HepG2 (cell line): ENCODE measurements around the gene SHISA5. TPM values are rescaled to one million over a fixed set of nuclear protein-coding genes. Genes with fewer than 3 reads are reported as not detected.

Experiments used
- ATF3 ChIP-seq: sonication (generic); formaldehyde crosslinking; IDR thresholded peaks from 2 replicates; pipeline ENCODE4 v1.4.0; 2020; ENCODE audit warnings: missing genetic modification reagents
- BATF2 ChIP-seq: sonication (generic); formaldehyde crosslinking; IDR thresholded peaks from 2 replicates; pipeline ENCODE4 v1.8.0; 2022; ENCODE audit warnings: mild to moderate bottlenecking, missing genetic modification reagents, moderate library complexity
- CC2D1A ChIP-seq: sonication (generic); formaldehyde crosslinking; IDR thresholded peaks from 2 replicates; pipeline ENCODE4 v1.8.1; 2023; ENCODE audit warnings: mild to moderate bottlenecking, missing genetic modification reagents
- ETS1 ChIP-seq: sonication (generic); formaldehyde crosslinking; IDR thresholded peaks from 2 replicates; pipeline ENCODE4 v1.4.0; 2020; ENCODE audit warnings: missing genetic modification reagents
- FOXP4 ChIP-seq: sonication (generic); formaldehyde crosslinking; IDR thresholded peaks from 2 replicates; pipeline ENCODE4 v1.4.0; 2020; ENCODE audit warnings: missing genetic modification reagents
- JARID2 ChIP-seq: sonication (generic); formaldehyde crosslinking; IDR thresholded peaks from 2 replicates; pipeline ENCODE4 v1.8.1; 2023; ENCODE audit warnings: missing genetic modification reagents, inconsistent platforms; ENCODE audit not compliant: insufficient replicate concordance
- MAFF ChIP-seq: IDR thresholded peaks from 2 replicates; pipeline ENCODE4 v1.6.1; 2011; ENCODE audit warnings: low read depth, low read length, improper control_type of control experiment
- POLR2AphosphoS5 ChIP-seq: IDR thresholded peaks from 2 replicates; pipeline ENCODE4 v1.6.1; 2012; ENCODE audit warnings: low read depth, low read length
- SPEN ChIP-seq: sonication (generic); formaldehyde crosslinking; IDR thresholded peaks from 2 replicates; pipeline ENCODE4 v1.5.1; 2020; ENCODE audit warnings: low read depth, mild to moderate bottlenecking, missing genetic modification reagents
- ZNF136 ChIP-seq: sonication (generic); formaldehyde crosslinking; IDR thresholded peaks from 2 replicates; pipeline ENCODE4 v1.8.1; 2022; ENCODE audit warnings: low read depth, mild to moderate bottlenecking, moderate library complexity, missing genetic modification reagents
- polyA plus RNA-seq, 8 experiments: library from polyadenylated mRNA; depleted of rRNA in 3 of 8; stranded (reverse) in 7 of 8; unstranded in 1 of 8; fragments of >200 nt; fragmentation: Illumina TruSeq in 4 of 8; extraction: Trizol in 4 of 8; gene quantifications; 2 replicates each; pipeline versions ENCODE4 v1.2.1 to v1.2.3, GENCODE V29; 2011 to 2016; ENCODE audit warnings: low read depth in 4 of 8, missing spikeins in 1 of 8, mixed read lengths in 1 of 8; ENCODE audit not compliant: insufficient read depth in 1 of 8
- total RNA-seq, 5 experiments: library from RNA; depleted of rRNA; stranded (reverse); fragments of >200 nt; fragmentation: Illumina TruSeq; extraction: Trizol; gene quantifications; 2 replicates each; pipeline ENCODE4 v1.2.3, GENCODE V29; 2016; ENCODE audit warnings: low read depth in 1 of 5
- TF ChIP-seq, protein P1 (sequence below): IDR thresholded peaks from 2 replicates; pipeline ENCODE4 v1.4.0; 2020; ENCODE audit warnings: mild to moderate bottlenecking, missing genetic modification reagents
- TF ChIP-seq, protein P2 (sequence below): sonication (generic); formaldehyde crosslinking; IDR thresholded peaks from 2 replicates; pipeline ENCODE4 v1.4.0; 2020; ENCODE audit warnings: mild to moderate bottlenecking, low read depth, missing genetic modification reagents
- TF ChIP-seq, protein P3 (sequence below): sonication (generic); formaldehyde crosslinking; IDR thresholded peaks from 2 replicates; pipeline ENCODE4 v1.5.1; 2020; ENCODE audit warnings: missing genetic modification reagents, mild to moderate bottlenecking, borderline replicate concordance
- TF ChIP-seq, protein P4 (sequence below): IDR thresholded peaks from 2 replicates; pipeline ENCODE4 v1.6.1; 2016; ENCODE audit warnings: missing compliant biosample characterization, missing genetic modification reagents, borderline replicate concordance

The SHISA5 gene
- total and polyA plus RNA-seq, 2 of the 13 experiments (the other 11 are each of a cell fraction or from before 2014, with no cell fraction given), result 75.8 to 91.4 TPM

- no peak for TF ChIP-seq JARID2 (CRISPR knock-in tag)
- peak; percentile 54; the same call in 1 of the 2 replicates for TF ChIP-seq ZNF136 (CRISPR knock-in tag)
- TF ChIP-seq BATF2 (CRISPR knock-in tag), result peak; percentile 87; the same call in 1 of the 2 replicates
- peak; percentile 65; the same call in 1 of the 2 replicates for TF ChIP-seq ATF3 (CRISPR knock-in tag)
- no peak for TF ChIP-seq ETS1 (CRISPR knock-in tag)
- TF ChIP-seq, protein P1, sequence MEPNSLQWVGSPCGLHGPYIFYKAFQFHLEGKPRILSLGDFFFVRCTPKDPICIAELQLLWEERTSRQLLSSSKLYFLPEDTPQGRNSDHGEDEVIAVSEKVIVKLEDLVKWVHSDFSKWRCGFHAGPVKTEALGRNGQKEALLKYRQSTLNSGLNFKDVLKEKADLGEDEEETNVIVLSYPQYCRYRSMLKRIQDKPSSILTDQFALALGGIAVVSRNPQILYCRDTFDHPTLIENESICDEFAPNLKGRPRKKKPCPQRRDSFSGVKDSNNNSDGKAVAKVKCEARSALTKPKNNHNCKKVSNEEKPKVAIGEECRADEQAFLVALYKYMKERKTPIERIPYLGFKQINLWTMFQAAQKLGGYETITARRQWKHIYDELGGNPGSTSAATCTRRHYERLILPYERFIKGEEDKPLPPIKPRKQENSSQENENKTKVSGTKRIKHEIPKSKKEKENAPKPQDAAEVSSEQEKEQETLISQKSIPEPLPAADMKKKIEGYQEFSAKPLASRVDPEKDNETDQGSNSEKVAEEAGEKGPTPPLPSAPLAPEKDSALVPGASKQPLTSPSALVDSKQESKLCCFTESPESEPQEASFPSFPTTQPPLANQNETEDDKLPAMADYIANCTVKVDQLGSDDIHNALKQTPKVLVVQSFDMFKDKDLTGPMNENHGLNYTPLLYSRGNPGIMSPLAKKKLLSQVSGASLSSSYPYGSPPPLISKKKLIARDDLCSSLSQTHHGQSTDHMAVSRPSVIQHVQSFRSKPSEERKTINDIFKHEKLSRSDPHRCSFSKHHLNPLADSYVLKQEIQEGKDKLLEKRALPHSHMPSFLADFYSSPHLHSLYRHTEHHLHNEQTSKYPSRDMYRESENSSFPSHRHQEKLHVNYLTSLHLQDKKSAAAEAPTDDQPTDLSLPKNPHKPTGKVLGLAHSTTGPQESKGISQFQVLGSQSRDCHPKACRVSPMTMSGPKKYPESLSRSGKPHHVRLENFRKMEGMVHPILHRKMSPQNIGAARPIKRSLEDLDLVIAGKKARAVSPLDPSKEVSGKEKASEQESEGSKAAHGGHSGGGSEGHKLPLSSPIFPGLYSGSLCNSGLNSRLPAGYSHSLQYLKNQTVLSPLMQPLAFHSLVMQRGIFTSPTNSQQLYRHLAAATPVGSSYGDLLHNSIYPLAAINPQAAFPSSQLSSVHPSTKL (CRISPR knock-in tag), result peak; percentile 82
- TF ChIP-seq MAFF, result no peak
- TF ChIP-seq POLR2AphosphoS5, result peak; percentile 87
- TF ChIP-seq, protein P2, sequence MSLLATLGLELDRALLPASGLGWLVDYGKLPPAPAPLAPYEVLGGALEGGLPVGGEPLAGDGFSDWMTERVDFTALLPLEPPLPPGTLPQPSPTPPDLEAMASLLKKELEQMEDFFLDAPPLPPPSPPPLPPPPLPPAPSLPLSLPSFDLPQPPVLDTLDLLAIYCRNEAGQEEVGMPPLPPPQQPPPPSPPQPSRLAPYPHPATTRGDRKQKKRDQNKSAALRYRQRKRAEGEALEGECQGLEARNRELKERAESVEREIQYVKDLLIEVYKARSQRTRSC (CRISPR knock-in tag), result no peak
- TF ChIP-seq, protein P3, sequence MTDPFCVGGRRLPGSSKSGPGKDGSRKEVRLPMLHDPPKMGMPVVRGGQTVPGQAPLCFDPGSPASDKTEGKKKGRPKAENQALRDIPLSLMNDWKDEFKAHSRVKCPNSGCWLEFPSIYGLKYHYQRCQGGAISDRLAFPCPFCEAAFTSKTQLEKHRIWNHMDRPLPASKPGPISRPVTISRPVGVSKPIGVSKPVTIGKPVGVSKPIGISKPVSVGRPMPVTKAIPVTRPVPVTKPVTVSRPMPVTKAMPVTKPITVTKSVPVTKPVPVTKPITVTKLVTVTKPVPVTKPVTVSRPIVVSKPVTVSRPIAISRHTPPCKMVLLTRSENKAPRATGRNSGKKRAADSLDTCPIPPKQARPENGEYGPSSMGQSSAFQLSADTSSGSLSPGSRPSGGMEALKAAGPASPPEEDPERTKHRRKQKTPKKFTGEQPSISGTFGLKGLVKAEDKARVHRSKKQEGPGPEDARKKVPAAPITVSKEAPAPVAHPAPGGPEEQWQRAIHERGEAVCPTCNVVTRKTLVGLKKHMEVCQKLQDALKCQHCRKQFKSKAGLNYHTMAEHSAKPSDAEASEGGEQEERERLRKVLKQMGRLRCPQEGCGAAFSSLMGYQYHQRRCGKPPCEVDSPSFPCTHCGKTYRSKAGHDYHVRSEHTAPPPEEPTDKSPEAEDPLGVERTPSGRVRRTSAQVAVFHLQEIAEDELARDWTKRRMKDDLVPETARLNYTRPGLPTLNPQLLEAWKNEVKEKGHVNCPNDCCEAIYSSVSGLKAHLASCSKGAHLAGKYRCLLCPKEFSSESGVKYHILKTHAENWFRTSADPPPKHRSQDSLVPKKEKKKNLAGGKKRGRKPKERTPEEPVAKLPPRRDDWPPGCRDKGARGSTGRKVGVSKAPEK (CRISPR knock-in tag), result 0 out of 2 replicates have a peak, but pooled peaks have one; percentile 94
- peak; percentile 92 for TF ChIP-seq SPEN (CRISPR knock-in tag)
- TF ChIP-seq FOXP4 (CRISPR knock-in tag), result peak; percentile 94
- TF ChIP-seq, protein P4, sequence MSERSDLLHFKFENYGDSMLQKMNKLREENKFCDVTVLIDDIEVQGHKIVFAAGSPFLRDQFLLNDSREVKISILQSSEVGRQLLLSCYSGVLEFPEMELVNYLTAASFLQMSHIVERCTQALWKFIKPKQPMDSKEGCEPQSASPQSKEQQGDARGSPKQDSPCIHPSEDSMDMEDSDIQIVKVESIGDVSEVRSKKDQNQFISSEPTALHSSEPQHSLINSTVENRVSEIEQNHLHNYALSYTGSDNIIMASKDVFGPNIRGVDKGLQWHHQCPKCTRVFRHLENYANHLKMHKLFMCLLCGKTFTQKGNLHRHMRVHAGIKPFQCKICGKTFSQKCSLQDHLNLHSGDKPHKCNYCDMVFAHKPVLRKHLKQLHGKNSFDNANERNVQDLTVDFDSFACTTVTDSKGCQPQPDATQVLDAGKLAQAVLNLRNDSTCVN (CRISPR knock-in tag), result 0 out of 2 replicates have a peak, but pooled peaks have one; percentile 12
- no peak for TF ChIP-seq CC2D1A (CRISPR knock-in tag)
Observed at GRCh38 chr3:48429960-48430707, 73.8 kb downstream of the SHISA5 start, which contains the start of gene PLXNB1 (continued).
